Measurements from ENCODE around the gene ADAMTS17. TPM values are rescaled to one million over a fixed set of nuclear protein-coding genes. Genes with fewer than 3 reads are reported as not detected.

ADAMTS17 gene
- total RNA-seq, 1 experiment from 2014 or later: 4.1 TPM

GRCh38 chr15:100334015-100334414 lies 7.8 kb downstream of the ADAMTS17 start:
- no peak overlapping the region for H3K27ac ChIP-seq
- H3K4me3 ChIP-seq: no peak overlapping the region

GRCh38 chr15:100333236-100333635 lies 8.5 kb downstream of the ADAMTS17 start:
- Histone ChIP-seq H3K4me1 (no peaks in the 10 kb centered on the region), H3K27ac (no peak overlapping the region), H3K36me3 (no peaks in the 10 kb centered on the region), H3K27me3 (no peaks in the 10 kb centered on the region), H3K9me3 (replicated peaks) (no peaks in the 10 kb centered on the region), H3K4me3 (no peak overlapping the region)
- DNase-seq: no peak

More at GRCh38 chr15:100334015-100334414, 7.8 kb downstream of the ADAMTS17 start:
- no peaks in the 10 kb centered on the region for H3K36me3 ChIP-seq
- peaks cover 3% of the 10 kb centered on the region; the same call in 1 of the 2 replicates for H3K4me1 ChIP-seq
- no peak for DNase-seq
- H3K27me3 ChIP-seq: no peaks in the 10 kb centered on the region
- no peaks in the 10 kb centered on the region for H3K9me3 ChIP-seq (replicated peaks)

GRCh38 chr15:100332721-100333120 lies 9.1 kb downstream of the ADAMTS17 start:
- Histone ChIP-seq H3K36me3 (no peaks in the 10 kb centered on the region), H3K9me3 (replicated peaks) (no peaks in the 10 kb centered on the region), H3K27me3 (no peaks in the 10 kb centered on the region), H3K4me3 (no peak overlapping the region), H3K4me1 (no peaks in the 10 kb centered on the region), H3K27ac (no peak overlapping the region)
- no peak for DNase-seq

- Histone ChIP-seq H3K27me3 (no peaks in the 10 kb centered on the region), H3K36me3 (no peaks in the 10 kb centered on the region), H3K9me3 (replicated peaks) (no peaks in the 10 kb centered on the region), H3K4me3 (no peak overlapping the region), H3K27ac (no peak overlapping the region), H3K4me1 (no peaks in the 10 kb centered on the region)
- no peak for DNase-seq
Measured at GRCh38 chr15:100332231-100332630, 9.5 kb downstream of the ADAMTS17 start.

- no peak overlapping the region for H3K4me3 ChIP-seq
- no peaks in the 10 kb centered on the region for H3K27me3 ChIP-seq
- H3K9me3 ChIP-seq (replicated peaks): no peaks in the 10 kb centered on the region
- no peak for DNase-seq
- H3K4me1 ChIP-seq: no peaks in the 10 kb centered on the region
- H3K36me3 ChIP-seq: no peaks in the 10 kb centered on the region
- no peak overlapping the region for H3K27ac ChIP-seq
Measured at GRCh38 chr15:100330629-100331215, 11.1 kb downstream of the ADAMTS17 start.

- Histone ChIP-seq H3K27me3 (no peaks in the 10 kb centered on the region), H3K36me3 (no peaks in the 10 kb centered on the region), H3K27ac (no peak overlapping the region), H3K9me3 (replicated peaks) (no peaks in the 10 kb centered on the region), H3K4me3 (no peak overlapping the region), H3K4me1 (no peaks in the 10 kb centered on the region)
- no peak for DNase-seq
Measured at GRCh38 chr15:100330221-100330620, 11.6 kb downstream of the ADAMTS17 start.

- no peaks in the 10 kb centered on the region for H3K27me3 ChIP-seq
- H3K27ac ChIP-seq: no peak overlapping the region
- no peaks in the 10 kb centered on the region for H3K36me3 ChIP-seq
- DNase-seq: no peak
- H3K4me1 ChIP-seq: no peaks in the 10 kb centered on the region
- no peak overlapping the region for H3K4me3 ChIP-seq
- H3K9me3 ChIP-seq (replicated peaks): no peaks in the 10 kb centered on the region
Measured at GRCh38 chr15:100328796-100329195, 13.0 kb downstream of the ADAMTS17 start.

- no peak overlapping the region for H3K4me3 ChIP-seq
- no peaks in the 10 kb centered on the region for H3K4me1 ChIP-seq
- H3K36me3 ChIP-seq: no peaks in the 10 kb centered on the region
- no peak overlapping the region for H3K27ac ChIP-seq
- no peaks in the 10 kb centered on the region for H3K27me3 ChIP-seq
- DNase-seq: no peak
- no peaks in the 10 kb centered on the region for H3K9me3 ChIP-seq (replicated peaks)
Measured at GRCh38 chr15:100318880-100319279, 22.9 kb downstream of the ADAMTS17 start.

- Histone ChIP-seq H3K27ac (no peak overlapping the region), H3K9me3 (replicated peaks) (no peaks in the 10 kb centered on the region), H3K27me3 (no peaks in the 10 kb centered on the region), H3K4me1 (no peaks in the 10 kb centered on the region), H3K4me3 (no peak overlapping the region), H3K36me3 (no peaks in the 10 kb centered on the region)
- no peak for DNase-seq
Measured at GRCh38 chr15:100314809-100315400, 26.9 kb downstream of the ADAMTS17 start.

GRCh38 chr15:100311833-100312476 lies 29.8 kb downstream of the ADAMTS17 start:
- H3K27me3 ChIP-seq: no peaks in the 10 kb centered on the region
- no peaks in the 10 kb centered on the region for H3K36me3 ChIP-seq
- peak; percentile 32 to 34 for DNase-seq
- H3K4me3 ChIP-seq: no peak overlapping the region
- peaks cover 17% of the 10 kb centered on the region for H3K4me1 ChIP-seq
- H3K27ac ChIP-seq: no peak overlapping the region
- H3K9me3 ChIP-seq (replicated peaks): no peaks in the 10 kb centered on the region

GRCh38 chr15:100311154-100311625 lies 30.6 kb downstream of the ADAMTS17 start:
- DNase-seq: no peak
- no peaks in the 10 kb centered on the region for H3K9me3 ChIP-seq (replicated peaks)
- H3K4me3 ChIP-seq: no peak overlapping the region
- H3K27ac ChIP-seq: no peak overlapping the region
- H3K4me1 ChIP-seq: peaks cover 22% of the 10 kb centered on the region
- H3K36me3 ChIP-seq: no peaks in the 10 kb centered on the region
- no peaks in the 10 kb centered on the region for H3K27me3 ChIP-seq

GRCh38 chr15:100310513-100311153 lies 31.1 kb downstream of the ADAMTS17 start:
- H3K4me3 ChIP-seq: no peak overlapping the region
- no peaks in the 10 kb centered on the region for H3K36me3 ChIP-seq
- no peak for DNase-seq
- H3K4me1 ChIP-seq: peaks cover 22% of the 10 kb centered on the region
- H3K27ac ChIP-seq: no peak overlapping the region
- no peaks in the 10 kb centered on the region for H3K9me3 ChIP-seq (replicated peaks)
- H3K27me3 ChIP-seq: no peaks in the 10 kb centered on the region

GRCh38 chr15:100310041-100310405 lies 31.8 kb downstream of the ADAMTS17 start:
- H3K9me3 ChIP-seq (replicated peaks): no peaks in the 10 kb centered on the region
- no peak overlapping the region for H3K27ac ChIP-seq
- no peak overlapping the region for H3K4me3 ChIP-seq
- peak in 1 of 2 experiments; percentile 12 for DNase-seq
- peaks cover 22% of the 10 kb centered on the region for H3K4me1 ChIP-seq
- H3K27me3 ChIP-seq: no peaks in the 10 kb centered on the region
- H3K36me3 ChIP-seq: no peaks in the 10 kb centered on the region

- DNase-seq: no peak
- H3K27me3 ChIP-seq: no peaks in the 10 kb centered on the region
- no peak overlapping the region for H3K27ac ChIP-seq
Measured at GRCh38 chr15:100309109-100310040, 32.4 kb downstream of the ADAMTS17 start.

More at GRCh38 chr15:100309109-100310040, 32.4 kb downstream of the ADAMTS17 start:
- H3K4me1 ChIP-seq: peaks cover 22% of the 10 kb centered on the region
- H3K4me3 ChIP-seq: no peak overlapping the region
- H3K36me3 ChIP-seq: no peaks in the 10 kb centered on the region
- H3K9me3 ChIP-seq (replicated peaks): no peaks in the 10 kb centered on the region
